Measurements from ENCODE around the gene MRPS27. TPM values are rescaled to one million over a fixed set of nuclear protein-coding genes. Genes with fewer than 3 reads are reported as not detected.
A peak's percentile ranks its signal among the peaks of the same experiment; 100 is the strongest.

Gene MRPS27
- total and polyA plus RNA-seq, 2 of the 4 experiments (the other 2 are of a cell fraction): 46.9 to 90.5 TPM

- Histone ChIP-seq H4K20me1 (ENCODE audit: insufficient read depth, low read length) (0 out of 2 replicates have a peak, but pooled peaks cover 4% of the 10 kb centered on the region), H2BK120ac (ENCODE audit: low read depth, low read length) (peak overlapping the region; percentile 44), H4K91ac (ENCODE audit: insufficient read depth, low read depth, low read length) (peak overlapping the region; percentile 58; the same call in 1 of the 2 replicates), H4K8ac (ENCODE audit: low read depth in 2 of 2, low read length in 2 of 2) (peak overlapping the region in 1 of 2 experiments; percentile 74; a peak in 2 of 4 replicates), H4K5ac (ENCODE audit: low read depth, low read length) (no peak overlapping the region; the same call in 1 of the 2 replicates), H3K23ac (ENCODE audit: low read depth, low read length) (peak overlapping the region; percentile 41; the same call in 1 of the 2 replicates), H2BK5ac (ENCODE audit: low read depth, low read length, poor library complexity, severe bottlenecking) (peak overlapping the region; percentile 53), H2BK20ac (ENCODE audit: low read depth, low read length) (peak overlapping the region; percentile 30), H3K9ac (ENCODE audit: low read depth, low read length) (no peak overlapping the region), H3K79me1 (ENCODE audit: low read depth in 1 of 2, low read length in 2 of 2) (peaks cover 10 to 45% of the 10 kb centered on the region in 2 experiments; a peak in 3 of 4 replicates), H3K4ac (ENCODE audit: low read depth, low read length) (peak overlapping the region; percentile 73), H3K14ac (replicated peaks; ENCODE audit: low read depth, low read length) (peak overlapping the region; percentile 61), H3K56ac (ENCODE audit: extremely low read depth, insufficient read depth, low read length) (no peak overlapping the region), H3K9me3 (ENCODE audit: control insufficient read depth, insufficient read depth, low read length) (no peaks in the 10 kb centered on the region), H3K4me3 (ENCODE audit: insufficient read depth, low read depth, low read length) (no peak overlapping the region), H3K36me3 (ENCODE audit: control insufficient read depth, insufficient read depth, low read length) (no peaks in the 10 kb centered on the region), H3K27me3 (ENCODE audit: control insufficient read depth, insufficient read depth, low read length) (no peaks in the 10 kb centered on the region), H3K4me2 (ENCODE audit: low read depth, low read length) (peak overlapping the region; percentile 59; the same call in 1 of the 2 replicates), H2AFZ (replicated peaks; ENCODE audit: low read length, poor library complexity) (no peak overlapping the region), H2BK15ac (ENCODE audit: low read depth, low read length) (peak overlapping the region; percentile 1; the same call in 1 of the 3 replicates), H2AK9ac (replicated peaks; ENCODE audit: low read depth, low read length, poor library complexity) (no peak overlapping the region), H2AK5ac (ENCODE audit: low read depth, low read length) (peak overlapping the region; percentile 20), H3K18ac (ENCODE audit: low read depth, low read length) (peak overlapping the region; percentile 63; the same call in 1 of the 2 replicates), H3K27ac (ENCODE audit: insufficient read depth, low read length) (0 out of 2 replicates have a peak overlapping the region, but pooled peaks have one; percentile 1), H3K9me1 (ENCODE audit: insufficient read depth, low read length) (peaks cover 7% of the 10 kb centered on the region), H3K4me1 (ENCODE audit: control insufficient read depth, insufficient read depth, low read length) (peaks cover 23% of the 10 kb centered on the region)
- in situ Hi-C loops (cut with MboI; ENCODE audit: low sequenced_read_pairs): no loop called here
- ChIA-PET POLR2A (ENCODE audit: unreplicated experiment) (no interaction called here), CTCF (no interaction called here)
- ATAC-seq (ENCODE audit: low read depth): no peak; the same call in none of the 2 replicates
- peak; percentile 88 for DNase-seq
- no CpG with 5 or more reads among the region's 2 CpGs for WGBS, 2 experiments (ENCODE audit: extremely low coverage in 2 of 2, insufficient read length in 1 of 2)
- TF ChIP-seq RFX5 (IDR thresholded peaks at IDR 0.05; ENCODE audit: low read depth, low read length) (no peak), NFE2L2 (IDR thresholded peaks at IDR 0.05; ENCODE audit: low read depth, low read length) (no peak), FOS (IDR thresholded peaks at IDR 0.05; ENCODE audit: low read depth, low read length) (peak; percentile 89), MAZ (IDR thresholded peaks at IDR 0.05; ENCODE audit: borderline replicate concordance, low read depth, low read length) (no peak), ELK1 (IDR thresholded peaks at IDR 0.05; ENCODE audit: borderline replicate concordance, low read depth, low read length) (no peak), BHLHE40 (IDR thresholded peaks at IDR 0.05; ENCODE audit: low read depth, low read length) (peak; percentile 37; the same call in 1 of the 2 replicates)
- intact Hi-C loops (cut with micrococcal nuclease): loop anchor here (5.0 kb wide), 3 partner anchors 59 to 111 kb away; no protein-coding TSS in a partner anchor
- no TSS peak for BruUV-seq (replicated peaks)
- dilution Hi-C loops (cut with HindIII; ENCODE audit: low sequenced_read_pairs, unreplicated experiment): no loop called here
Measured at GRCh38 chr5:72248410-72248981, 71.5 kb downstream of the MRPS27 start.
